Lower leg skin (tissue), 4 donors: ENCODE results near the gene TBX4. TPM values are rescaled to one million over a fixed set of nuclear protein-coding genes. Genes with fewer than 3 reads are reported as not detected.

ENCODE experiments used
- DNase-seq, 2 donors: peaks; one replicate each; pipeline ENCODE4 v3.0.0-alpha.2; 2019; ENCODE audit warnings: low spot score in 2 of 2
- H3K4me3 ChIP-seq: fragments of 200-600 bp; sonication (generic); 2 replicates; pipeline ENCODE4 v1.5.1; 2017; ENCODE audit warnings: mild to moderate bottlenecking, low read depth; ENCODE audit not compliant: poor library complexity, severe bottlenecking
- POLR2A ChIP-seq, 2 donors: fragments of 450-650 bp; IDR thresholded peaks; one replicate each; pipeline ENCODE4 v1.6.1; 2016 to 2017; ENCODE audit warnings: antibody characterized with exemption in 2 of 2, mild to moderate bottlenecking in 1 of 2, moderate library complexity in 1 of 2
- WGBS, 2 donors: methylation state at CpG; one replicate each; pipeline ENCODE4 v1.1.5; 2018; 5-methylcytosine and 5-hydroxymethylcytosine counted together
- intact Hi-C: fragments of 100-400 bp; cut with DNase I; formaldehyde crosslinking; loops from one replicate; pipeline ENCODE4 v1.15.0; 2023; ENCODE audit warnings: low total_unique reads
- total RNA-seq, 4 donors: library from RNA; depleted of rRNA; stranded (reverse); fragments of >200 nt; gene quantifications; one replicate each; pipeline ENCODE4 v1.1.0, GENCODE V29; 2016
- TF ChIP-seq, protein P1 (sequence below), 3 donors: fragments of 450-650 bp; IDR thresholded peaks; one replicate each; pipeline ENCODE4 v1.5.1; 2016; ENCODE audit warnings: antibody characterized with exemption in 3 of 3, mild to moderate bottlenecking in 3 of 3, moderate library complexity in 2 of 3

The TBX4 gene
- total RNA-seq, 4 donors from 2014 or later, result 0.53 TPM; not detected in 3

DNA sequence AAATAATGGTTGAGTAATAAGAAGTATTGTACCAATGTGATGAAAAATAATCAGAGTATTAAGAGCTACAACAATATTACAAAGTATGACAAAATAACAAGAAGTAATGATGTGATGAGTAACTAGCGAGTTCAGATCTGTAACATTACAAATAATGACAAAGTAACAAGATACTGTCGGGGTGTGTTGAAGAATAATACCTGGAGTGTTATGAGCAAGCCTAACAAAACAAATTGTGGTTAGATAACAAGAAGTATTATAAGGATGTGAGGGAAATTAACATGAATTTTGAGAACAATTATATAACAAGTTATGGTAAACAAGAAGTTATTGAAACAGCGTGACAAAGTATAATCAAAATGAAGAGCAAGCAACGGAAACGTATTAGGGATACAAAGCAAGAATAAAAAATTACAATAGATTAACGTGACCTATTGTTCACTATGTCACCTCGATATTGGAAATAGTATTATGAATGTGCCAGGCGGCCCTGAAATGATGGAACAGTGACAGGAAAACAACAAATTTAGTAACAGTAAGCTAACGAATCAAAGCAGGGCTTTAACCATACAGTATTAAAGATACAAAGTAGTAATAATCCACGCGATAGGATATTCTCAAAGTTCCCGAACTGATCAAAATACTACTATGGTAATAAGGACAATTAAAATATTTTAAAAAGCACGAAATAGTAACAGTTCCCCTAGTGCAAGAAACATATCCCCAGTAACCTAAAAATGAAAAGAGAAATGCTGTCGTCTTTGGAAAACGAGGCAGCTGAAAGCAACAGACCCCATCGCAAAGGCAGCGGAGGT is 1.6 kb downstream of the TBX4 start:
- 55 to 57% methylated on average over 17 of the region's 17 CpGs for WGBS, 2 donors
- no peak for TF ChIP-seq POLR2A (IDR thresholded peaks at IDR 0.05)
- TF ChIP-seq, protein P1, sequence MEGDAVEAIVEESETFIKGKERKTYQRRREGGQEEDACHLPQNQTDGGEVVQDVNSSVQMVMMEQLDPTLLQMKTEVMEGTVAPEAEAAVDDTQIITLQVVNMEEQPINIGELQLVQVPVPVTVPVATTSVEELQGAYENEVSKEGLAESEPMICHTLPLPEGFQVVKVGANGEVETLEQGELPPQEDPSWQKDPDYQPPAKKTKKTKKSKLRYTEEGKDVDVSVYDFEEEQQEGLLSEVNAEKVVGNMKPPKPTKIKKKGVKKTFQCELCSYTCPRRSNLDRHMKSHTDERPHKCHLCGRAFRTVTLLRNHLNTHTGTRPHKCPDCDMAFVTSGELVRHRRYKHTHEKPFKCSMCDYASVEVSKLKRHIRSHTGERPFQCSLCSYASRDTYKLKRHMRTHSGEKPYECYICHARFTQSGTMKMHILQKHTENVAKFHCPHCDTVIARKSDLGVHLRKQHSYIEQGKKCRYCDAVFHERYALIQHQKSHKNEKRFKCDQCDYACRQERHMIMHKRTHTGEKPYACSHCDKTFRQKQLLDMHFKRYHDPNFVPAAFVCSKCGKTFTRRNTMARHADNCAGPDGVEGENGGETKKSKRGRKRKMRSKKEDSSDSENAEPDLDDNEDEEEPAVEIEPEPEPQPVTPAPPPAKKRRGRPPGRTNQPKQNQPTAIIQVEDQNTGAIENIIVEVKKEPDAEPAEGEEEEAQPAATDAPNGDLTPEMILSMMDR (IDR thresholded peaks at IDR 0.05), result no peak
- DNase-seq, result no peak
- intact Hi-C loops, result no loop called here
- H3K4me3 ChIP-seq, result no peak overlapping the region

DNA sequence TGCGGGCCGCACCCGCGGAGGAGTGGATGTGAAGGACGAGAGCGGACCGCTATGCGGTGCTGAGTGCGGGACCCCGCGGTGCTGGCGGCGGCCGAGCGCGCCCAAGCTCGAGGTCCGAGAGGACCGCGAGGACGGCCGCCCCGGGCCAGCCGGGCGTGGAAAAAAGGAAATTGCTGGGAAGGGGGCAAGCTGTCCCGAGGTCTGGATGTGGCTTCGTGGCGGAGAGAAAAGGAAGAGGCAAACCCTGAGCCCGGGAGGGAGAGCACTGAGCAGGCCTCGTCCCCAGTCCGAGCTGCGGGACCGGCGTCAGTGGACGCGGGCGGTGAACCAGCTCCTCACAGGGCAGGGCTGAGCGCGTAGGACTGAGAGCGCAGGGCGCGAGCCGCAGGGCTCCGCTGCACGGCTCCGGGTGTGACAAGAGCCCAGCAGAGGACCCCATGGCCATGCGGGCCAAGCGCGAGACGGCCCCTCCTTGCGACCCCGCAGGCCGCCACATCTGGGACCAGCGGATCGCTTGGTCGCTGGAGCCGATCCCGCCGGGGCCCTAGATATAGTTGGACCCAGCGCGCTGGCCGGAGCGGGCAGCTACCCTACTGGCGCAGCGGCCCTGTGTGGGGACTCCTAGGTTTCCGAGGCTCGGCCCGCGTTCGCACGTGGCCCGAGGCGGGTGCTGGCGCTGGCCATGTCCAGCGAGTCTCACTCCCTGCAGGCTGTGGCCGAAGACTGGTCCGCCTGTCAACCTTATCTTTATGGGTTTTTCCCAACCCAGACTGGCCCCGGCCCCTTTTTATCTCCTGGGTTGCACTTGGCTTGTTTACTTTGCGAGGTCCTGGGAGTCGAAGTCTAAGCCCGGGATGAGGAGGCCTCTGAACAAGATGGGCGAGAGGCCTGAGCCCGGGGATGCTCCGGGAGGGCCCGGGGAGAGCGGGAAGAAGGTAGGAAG is 2.4 kb downstream of the TBX4 start:
- intact Hi-C loops, result no loop called here
- no peak overlapping the region for H3K4me3 ChIP-seq
- DNase-seq, result no peak
- TF ChIP-seq POLR2A (IDR thresholded peaks at IDR 0.05), result no peak
- TF ChIP-seq, protein P1 (IDR thresholded peaks at IDR 0.05), result no peak
- WGBS, 2 donors, result 31 to 33% methylated on average over 59 to 60 of the region's 86 CpGs

DNA sequence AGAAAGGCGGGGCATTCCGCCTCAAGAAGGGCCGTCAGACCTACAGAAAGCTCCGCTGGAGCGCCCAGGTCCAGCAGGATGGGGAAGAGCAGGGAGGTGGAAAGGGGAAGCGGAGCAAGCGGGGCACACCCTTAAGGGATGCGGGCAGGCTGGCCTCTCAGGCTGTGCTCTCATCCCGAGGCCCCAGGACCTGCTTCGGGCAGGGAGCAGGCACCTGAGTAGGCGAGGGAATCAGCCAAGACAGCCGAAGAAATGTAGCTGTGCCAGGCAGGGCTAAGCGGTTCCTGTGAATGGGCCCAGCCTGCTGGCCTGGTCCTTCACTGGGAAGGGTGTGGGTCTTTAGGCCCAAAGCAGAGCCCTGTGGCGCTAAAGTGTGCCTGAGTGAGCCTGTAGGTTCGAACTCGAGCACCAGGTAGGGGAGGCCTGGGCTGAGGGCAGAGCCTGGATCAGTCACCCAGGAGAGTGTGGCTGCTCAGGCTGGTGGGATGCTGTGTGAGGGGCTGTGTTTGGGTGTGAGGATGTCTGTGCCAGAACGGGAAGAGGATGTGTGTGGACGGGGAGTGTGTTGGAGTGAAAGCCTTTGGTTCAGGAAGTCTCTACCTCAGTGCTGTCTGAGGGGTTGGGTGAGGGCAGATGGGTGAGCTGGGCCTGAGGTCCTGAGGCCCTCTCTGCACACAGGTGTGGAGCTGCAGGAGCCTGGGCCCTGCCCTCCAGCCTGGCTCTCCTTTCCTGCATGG is 3.3 kb downstream of the TBX4 start:
- no peak for DNase-seq
- TF ChIP-seq POLR2A (IDR thresholded peaks at IDR 0.05), result no peak
- TF ChIP-seq, protein P1 (IDR thresholded peaks at IDR 0.05), result no peak
- H3K4me3 ChIP-seq, result no peak overlapping the region
- intact Hi-C loops, result no loop called here
- WGBS, 2 donors, result 70 to 83% methylated on average over 18 of the region's 18 CpGs

DNA sequence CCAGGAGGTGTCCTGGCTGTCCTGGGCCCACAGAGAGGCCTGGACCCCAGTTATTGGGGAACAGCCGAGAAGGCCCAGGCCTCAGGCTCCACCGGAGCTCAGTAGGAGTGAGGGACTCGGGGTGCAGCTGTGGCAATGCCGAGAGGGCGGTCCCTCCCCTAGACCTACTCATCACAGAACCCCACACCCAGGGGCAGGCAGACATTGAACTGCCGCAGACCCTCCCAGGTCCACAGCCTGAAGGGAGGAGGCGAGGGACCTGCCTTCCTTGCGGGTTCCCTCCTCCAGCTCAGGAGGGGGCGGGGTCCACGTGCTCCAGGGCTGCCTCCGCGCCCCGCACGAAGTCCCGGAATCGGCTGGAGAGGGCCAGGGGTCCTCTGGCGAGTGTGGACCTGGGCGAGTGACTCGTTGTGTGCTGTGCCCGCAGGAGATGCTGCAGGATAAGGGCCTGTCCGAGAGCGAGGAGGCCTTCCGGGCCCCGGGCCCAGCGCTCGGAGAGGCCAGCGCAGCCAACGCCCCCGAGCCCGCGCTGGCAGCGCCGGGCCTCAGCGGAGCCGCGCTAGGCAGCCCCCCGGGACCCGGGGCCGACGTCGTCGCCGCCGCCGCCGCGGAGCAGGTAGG is 3.9 kb downstream of the TBX4 start:
- no peak overlapping the region for H3K4me3 ChIP-seq
- WGBS, 2 donors, result 51 to 86% methylated on average over 13 to 42 of the region's 47 CpGs
- intact Hi-C loops, result no loop called here

More for the DNA sequence above, 3.9 kb downstream of the TBX4 start:
- no peak for DNase-seq
- TF ChIP-seq POLR2A (IDR thresholded peaks at IDR 0.05), result no peak
- TF ChIP-seq, protein P1 (IDR thresholded peaks at IDR 0.05), result no peak
